Glutamatergic neuron (in vitro differentiated cells): ENCODE data around the gene CTSZ. TPM values are rescaled to one million over a fixed set of nuclear protein-coding genes. Genes with fewer than 3 reads are reported as not detected.
A peak's percentile ranks its signal among the peaks of the same experiment; 100 is the strongest.

Source experiments
- DNase-seq: peaks from one replicate; pipeline ENCODE4 v3.0.0; 2022
- H3K27ac Mint-ChIP-seq: one replicate; pipeline ENCODE4 v1.8.0; 2020; ENCODE audit warnings: mild to moderate bottlenecking, mixed read lengths, inconsistent platforms; ENCODE audit not compliant: unreplicated experiment
- H3K27me3 Mint-ChIP-seq: one replicate; pipeline ENCODE4 v1.8.0; 2020; ENCODE audit warnings: mild to moderate bottlenecking, moderate library complexity, mixed read lengths, inconsistent platforms; ENCODE audit not compliant: unreplicated experiment
- H3K36me3 Mint-ChIP-seq: one replicate; pipeline ENCODE4 v1.8.0; 2020; ENCODE audit warnings: mild to moderate bottlenecking, mixed read lengths, inconsistent platforms; ENCODE audit not compliant: unreplicated experiment
- H3K4me1 Mint-ChIP-seq: one replicate; pipeline ENCODE4 v1.8.0; 2020; ENCODE audit warnings: mild to moderate bottlenecking, low read depth, mixed read lengths, inconsistent platforms; ENCODE audit not compliant: unreplicated experiment
- H3K4me3 Mint-ChIP-seq: one replicate; pipeline ENCODE4 v1.8.0; 2020; ENCODE audit warnings: mild to moderate bottlenecking, mixed read lengths, inconsistent platforms; ENCODE audit not compliant: unreplicated experiment
- H3K9me3 Mint-ChIP-seq: one replicate; pipeline ENCODE4 v1.8.0; 2020; ENCODE audit warnings: mild to moderate bottlenecking, moderate library complexity, mixed read lengths, inconsistent platforms; ENCODE audit not compliant: unreplicated experiment
- total RNA-seq: library from RNA; stranded (reverse); fragmentation: NEBNext Ultra II Directional; extraction: Animal tissue kit (Norgen Biotek cat#: 25700); gene quantifications from one replicate; pipeline ENCODE4 v1.2.1, GENCODE V29; 2021; ENCODE audit not compliant: unreplicated experiment
- TF ChIP-seq, protein P1 (sequence below): fragments of 200-600 bp; sonication (generic); IDR thresholded peaks from one replicate; pipeline ENCODE4 v1.5.0; 2021; ENCODE audit not compliant: partially characterized antibody, unreplicated experiment

CTSZ gene
- total RNA-seq, 1 donor from 2014 or later, result 13.1 TPM

DNA sequence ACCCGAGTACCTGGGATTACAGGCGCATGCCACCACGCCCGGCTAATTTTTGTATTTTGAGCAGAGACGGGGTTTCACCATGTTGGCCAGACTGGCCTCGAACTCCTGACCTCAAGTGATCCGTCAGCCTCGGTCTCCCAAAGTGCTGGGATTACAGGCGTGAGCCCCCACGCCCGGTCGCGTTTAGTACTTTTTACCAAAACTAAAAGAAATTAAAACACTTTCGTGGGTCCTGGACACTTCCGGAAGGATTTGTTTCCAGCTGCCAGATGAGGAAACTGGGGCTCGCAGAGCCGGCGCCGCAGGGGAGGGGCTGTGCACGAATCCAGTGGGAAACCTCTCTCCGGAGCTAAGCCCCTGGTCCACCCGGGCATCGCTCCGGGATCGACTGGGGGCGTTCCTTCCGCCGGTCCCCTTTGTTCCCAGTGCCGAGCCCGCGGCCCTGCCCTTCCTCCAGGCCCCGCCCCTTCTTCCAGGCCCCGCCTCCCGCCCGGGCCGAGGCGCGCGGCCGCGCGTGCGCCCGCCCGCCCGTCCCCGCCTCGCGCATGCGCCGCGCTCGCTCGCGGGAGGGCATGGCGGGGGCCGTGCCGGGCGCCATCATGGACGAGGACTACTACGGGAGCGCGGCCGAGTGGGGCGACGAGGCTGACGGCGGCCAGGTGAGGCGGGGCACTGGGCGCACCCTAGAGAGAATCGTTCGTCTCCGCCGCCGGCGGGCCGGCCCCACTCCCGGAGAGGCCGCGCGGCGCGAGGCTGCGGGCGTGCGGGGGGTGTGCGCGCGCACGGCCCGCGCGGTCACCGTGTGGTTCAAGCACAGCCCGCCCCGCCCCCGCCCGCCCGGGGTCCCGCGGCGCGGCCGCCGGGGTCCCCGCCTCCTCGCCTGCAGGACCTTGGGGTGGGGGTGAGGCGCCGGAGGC lies 26.1 kb downstream of the CTSZ start, which contains the start of gene NELFCD:
TSS of gene NELFCD (plus strand) at position 546 of the 917 bp plus-strand sequence. CDS start at position 600, 54 bp downstream.
- Mint-ChIP-seq H3K9me3 (no peaks in the 10 kb centered on the region), H3K36me3 (peaks cover 4% of the 10 kb centered on the region), H3K27me3 (peaks cover 3% of the 10 kb centered on the region), H3K4me1 (peaks cover 23% of the 10 kb centered on the region), H3K4me3 (peak within 1 kb of the TSS; percentile 93), H3K27ac (no peak within 1 kb of the TSS)
- DNase-seq, result peak; percentile 94
- TF ChIP-seq, protein P1, sequence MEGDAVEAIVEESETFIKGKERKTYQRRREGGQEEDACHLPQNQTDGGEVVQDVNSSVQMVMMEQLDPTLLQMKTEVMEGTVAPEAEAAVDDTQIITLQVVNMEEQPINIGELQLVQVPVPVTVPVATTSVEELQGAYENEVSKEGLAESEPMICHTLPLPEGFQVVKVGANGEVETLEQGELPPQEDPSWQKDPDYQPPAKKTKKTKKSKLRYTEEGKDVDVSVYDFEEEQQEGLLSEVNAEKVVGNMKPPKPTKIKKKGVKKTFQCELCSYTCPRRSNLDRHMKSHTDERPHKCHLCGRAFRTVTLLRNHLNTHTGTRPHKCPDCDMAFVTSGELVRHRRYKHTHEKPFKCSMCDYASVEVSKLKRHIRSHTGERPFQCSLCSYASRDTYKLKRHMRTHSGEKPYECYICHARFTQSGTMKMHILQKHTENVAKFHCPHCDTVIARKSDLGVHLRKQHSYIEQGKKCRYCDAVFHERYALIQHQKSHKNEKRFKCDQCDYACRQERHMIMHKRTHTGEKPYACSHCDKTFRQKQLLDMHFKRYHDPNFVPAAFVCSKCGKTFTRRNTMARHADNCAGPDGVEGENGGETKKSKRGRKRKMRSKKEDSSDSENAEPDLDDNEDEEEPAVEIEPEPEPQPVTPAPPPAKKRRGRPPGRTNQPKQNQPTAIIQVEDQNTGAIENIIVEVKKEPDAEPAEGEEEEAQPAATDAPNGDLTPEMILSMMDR, result no peak

DNA sequence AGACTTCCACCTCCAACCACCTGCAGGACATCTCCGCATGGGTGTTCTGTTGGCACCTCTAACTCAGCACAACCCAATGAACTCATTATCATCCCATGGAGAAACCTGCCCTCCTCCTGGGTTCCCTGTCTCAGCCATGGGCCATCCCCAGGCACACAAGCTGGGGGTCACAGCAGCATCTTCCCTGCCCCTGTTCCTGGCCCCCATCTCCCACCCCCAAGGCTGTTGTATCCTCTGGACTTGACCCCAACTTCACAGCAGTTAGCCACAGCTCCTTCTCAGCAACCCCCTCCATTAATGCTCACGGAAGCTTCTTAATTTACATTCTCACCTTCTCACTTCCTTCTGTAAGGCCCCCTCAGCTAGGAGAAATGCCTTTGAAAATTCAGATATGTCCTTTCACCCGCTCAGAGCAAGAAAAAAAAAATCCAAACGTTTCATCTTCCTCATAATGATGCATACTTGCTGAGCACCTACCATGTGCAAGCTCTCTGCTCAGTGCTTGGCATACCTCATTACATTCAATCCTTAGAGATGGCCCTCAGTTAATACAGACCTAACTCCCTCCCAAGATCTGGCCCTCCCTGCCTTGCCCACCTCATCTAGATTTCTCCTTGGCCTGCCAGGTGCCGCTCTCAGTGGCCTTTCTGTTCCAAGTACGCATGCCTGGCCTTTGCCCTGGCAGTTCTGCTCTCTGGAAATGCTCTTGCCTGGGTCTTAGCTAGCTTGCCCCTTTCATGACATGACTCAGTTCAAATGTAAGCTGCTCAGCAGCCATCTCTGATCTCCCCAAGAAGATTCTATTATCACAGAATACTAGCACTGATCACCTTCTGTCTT lies 28.5 kb downstream of the CTSZ start:
- H3K27me3 Mint-ChIP-seq, result peaks cover 4% of the 10 kb centered on the region
- peaks cover 2% of the 10 kb centered on the region for H3K9me3 Mint-ChIP-seq
- no peak overlapping the region for H3K4me3 Mint-ChIP-seq
- TF ChIP-seq, protein P1, result no peak
- DNase-seq, result no peak
- H3K4me1 Mint-ChIP-seq, result peaks cover 7% of the 10 kb centered on the region
- no peak overlapping the region for H3K27ac Mint-ChIP-seq
- peaks cover 11% of the 10 kb centered on the region for H3K36me3 Mint-ChIP-seq

DNA sequence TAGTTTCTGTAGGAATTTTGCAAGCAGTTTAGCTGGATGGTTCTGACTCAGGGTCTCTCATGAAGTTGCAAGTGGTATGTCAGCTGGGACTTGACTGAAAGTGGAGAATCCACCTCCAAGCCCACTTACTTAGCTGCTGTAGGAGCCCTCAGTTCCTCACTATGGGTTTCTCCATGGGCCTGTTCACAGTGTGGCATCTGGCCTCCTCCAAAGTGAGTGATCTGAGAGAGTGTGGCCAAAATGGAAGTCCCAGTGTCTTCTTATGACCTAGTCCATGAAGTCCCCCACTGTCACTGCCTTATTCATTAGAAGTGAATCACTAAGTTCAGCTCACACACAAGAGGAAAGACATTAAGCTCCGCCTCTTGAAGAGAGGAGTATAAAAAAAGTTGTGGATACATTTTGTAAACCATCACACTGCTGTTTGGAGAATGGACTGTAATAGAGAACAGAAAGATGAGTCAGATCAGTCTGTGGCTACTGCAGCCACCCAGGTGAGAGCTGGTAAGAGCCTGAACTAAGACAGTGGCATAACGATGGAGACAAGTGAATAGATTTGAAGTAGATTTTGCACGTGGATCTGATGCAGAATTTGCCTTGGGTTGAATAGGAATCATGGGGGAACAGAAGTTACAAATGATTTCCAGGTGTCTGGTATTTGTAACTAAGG lies 30.9 kb downstream of the CTSZ start:
- peaks cover 2% of the 10 kb centered on the region for H3K9me3 Mint-ChIP-seq
- no peak for DNase-seq
- peaks cover 11% of the 10 kb centered on the region for H3K36me3 Mint-ChIP-seq
- peaks cover 1% of the 10 kb centered on the region for H3K27me3 Mint-ChIP-seq
- H3K27ac Mint-ChIP-seq, result no peak overlapping the region
- H3K4me1 Mint-ChIP-seq, result no peaks in the 10 kb centered on the region
- no peak overlapping the region for H3K4me3 Mint-ChIP-seq
- TF ChIP-seq, protein P1, result no peak

DNA sequence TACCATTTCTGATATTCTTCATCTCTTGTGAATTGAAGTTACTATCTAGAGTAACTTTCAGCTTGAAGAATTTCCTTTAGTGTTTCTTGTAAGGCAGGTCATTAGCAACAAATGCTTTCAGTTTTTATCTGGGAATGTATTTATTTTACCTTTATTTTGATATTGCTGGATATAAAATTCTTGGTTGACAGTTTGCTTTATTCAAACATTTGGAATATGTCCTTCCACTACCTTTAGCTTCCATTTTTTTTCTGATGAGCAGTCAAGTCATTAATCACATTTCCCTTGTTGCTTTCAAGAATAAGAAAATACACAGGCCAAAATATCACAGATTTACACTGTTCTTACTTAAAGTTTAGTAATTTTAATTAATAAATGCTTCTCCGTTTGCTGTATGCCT lies 31.7 kb downstream of the CTSZ start:
- H3K27ac Mint-ChIP-seq, result no peak overlapping the region
- no peak overlapping the region for H3K4me3 Mint-ChIP-seq
- no peaks in the 10 kb centered on the region for H3K4me1 Mint-ChIP-seq
- H3K36me3 Mint-ChIP-seq, result peaks cover 11% of the 10 kb centered on the region
- H3K27me3 Mint-ChIP-seq, result peaks cover 1% of the 10 kb centered on the region
- TF ChIP-seq, protein P1, result no peak
- DNase-seq, result no peak
- peaks cover 2% of the 10 kb centered on the region for H3K9me3 Mint-ChIP-seq
